K562 treated with DMSO at 1 percent for 24 hours (cell line): Measurements from ENCODE around the gene WRAP73. TPM values are rescaled to one million over a fixed set of nuclear protein-coding genes. Genes with fewer than 3 reads are reported as not detected.

Source experiments
- total RNA-seq: library from RNA; unstranded; fragments of 300-600 nt; gene quantifications from 2 replicates; pipeline ENCODE4 v1.2.3, GENCODE V29; 2022; ENCODE audit warnings: low read depth; ENCODE audit not compliant: insufficient read depth

The WRAP73 gene
- 34.6 and 40.1 TPM in 2 replicates for total RNA-seq

GRCh38 chr1:3649342-3650247, at the start of gene WRAP73:
TSS of gene WRAP73 (minus strand) at chr1:3650103. CDS start at chr1:3649999, 104 bp downstream.

GRCh38 chr1:3651930-3652547, 2.1 kb upstream of the WRAP73 start, which contains the start of gene TP73:
TSS of gene TP73 (plus strand) at chr1:3652516. CDS start at chr1:3682366, 29,850 bp downstream.

GRCh38 chr1:3624200-3625136, 25.4 kb downstream of the WRAP73 start, which contains the start of gene TPRG1L:
TSS of gene TPRG1L (plus strand) at chr1:3625015. CDS start at chr1:3625073, 58 bp downstream.

GRCh38 chr1:3611170-3612019, 38.5 kb downstream of the WRAP73 start, which contains the start of gene MEGF6:
TSS of gene MEGF6 (minus strand) at chr1:3611508. CDS start at chr1:3611268, 240 bp downstream.

Other genes with a start within 250 kb of the WRAP73 start
- 6.6 and 11.1 TPM in 2 replicates for gene ARHGEF16, start 195.4 kb downstream of the WRAP73 start, total RNA-seq
- 2.3 and 5.2 TPM in 2 replicates for gene MEGF6, start 38.6 kb downstream of the WRAP73 start, total RNA-seq
- 24.3 and 29.6 TPM in 2 replicates for gene TPRG1L, start 25.1 kb downstream of the WRAP73 start, total RNA-seq
- 1.3 and 1.7 TPM in 2 replicates for gene TP73, start 2.4 kb upstream of the WRAP73 start, total RNA-seq
- not detected in 2 replicates for gene CCDC27, start 102.3 kb upstream of the WRAP73 start, total RNA-seq
- 73.0 and 79.5 TPM in 2 replicates for gene SMIM1, start 122.6 kb upstream of the WRAP73 start, total RNA-seq
- gene LRRC47, start 146.4 kb upstream of the WRAP73 start, total RNA-seq = 50.5 and 51.7 TPM in 2 replicates
- 35.2 and 43.7 TPM in 2 replicates for gene CEP104, start 207.1 kb upstream of the WRAP73 start, total RNA-seq
- gene DFFB, start 207.4 kb upstream of the WRAP73 start, total RNA-seq = 4.6 and 5.9 TPM in 2 replicates